Measurements from ENCODE around the gene ZG16B.

ZG16B gene

GRCh38 chr16:2834968-2835367, 4.9 kb downstream of the ZG16B start:
- TF ChIP-seq CTCF (IDR thresholded peaks at IDR 0.05; ENCODE audit: extremely low read depth, missing control alignments), result no peak
- DNase-seq (ENCODE audit: low spot score), result no peak

- no peak for TF ChIP-seq CTCF (IDR thresholded peaks at IDR 0.05; ENCODE audit: extremely low read depth, missing control alignments)
- DNase-seq (ENCODE audit: low spot score), result no peak
These were observed 5.8 kb downstream of the ZG16B start for GRCh38 chr16:2835638-2836493.

- no peak for DNase-seq (ENCODE audit: low spot score)
- no peak for TF ChIP-seq CTCF (IDR thresholded peaks at IDR 0.05; ENCODE audit: extremely low read depth, missing control alignments)
These were observed 6.8 kb downstream of the ZG16B start for GRCh38 chr16:2836646-2837508.

GRCh38 chr16:2838928-2839327, 8.8 kb downstream of the ZG16B start:
- peak; percentile 51 for TF ChIP-seq CTCF (IDR thresholded peaks at IDR 0.05; ENCODE audit: extremely low read depth, missing control alignments)
- DNase-seq (ENCODE audit: low spot score), result peak; percentile 76

- DNase-seq (ENCODE audit: low spot score), result no peak
- TF ChIP-seq CTCF (IDR thresholded peaks at IDR 0.05; ENCODE audit: extremely low read depth, missing control alignments), result no peak
These were observed 9.7 kb downstream of the ZG16B start for GRCh38 chr16:2839650-2840450.

- TF ChIP-seq CTCF (IDR thresholded peaks at IDR 0.05; ENCODE audit: extremely low read depth, missing control alignments), result no peak
- DNase-seq (ENCODE audit: low spot score), result no peak
These were observed 10.8 kb downstream of the ZG16B start for GRCh38 chr16:2840914-2841313.

Data from GM20000 (cell line).